HepG2 (cell line): ENCODE measurements around the gene LSM2. TPM values are rescaled to one million over a fixed set of nuclear protein-coding genes. Genes with fewer than 3 reads are reported as not detected.

Experiments
- ATAC-seq: fragments of 200-7000 bp; cut with Tn5 transposase; 3 replicates; pipeline ENCODE4 v1.9.1; 2020; ENCODE audit warnings: mild to moderate bottlenecking, moderate library complexity
- BruUV-seq: library from RNA; stranded (reverse); fragments of 400-500 nt; replicated peaks from 2 replicates; lab custom pipeline; 2021; lab: Mats Ljungman, UMichigan
- CTCF ChIA-PET: fragments of 300-600 bp; formaldehyde crosslinking; extraction: SDS; loops from one replicate; lab custom pipeline; 2021; ENCODE audit warnings: low total read pairs, inconsistent platforms, low intra/inter-chr PET ratio; lab: Yijun Ruan, JAX
- POLR2A ChIA-PET: fragments of 350-600 bp; sonication (Branson Sonifier 250); formaldehyde crosslinking; loops from one replicate; lab custom pipeline; 2020; ENCODE audit warnings: antibody characterized with exemption, inconsistent platforms; lab: Yijun Ruan, JAX
- DNase-seq: peaks from one replicate; pipeline ENCODE4 v3.0.0-alpha.2; 2015; ENCODE audit warnings: low spot score
- FAIRE-seq: peaks from 3 replicates; lab custom pipeline; 2011; peaks lifted over from hg19 to GRCh38; lab: Jason Lieb, UNC
- H2AFZ ChIP-seq: one replicate; pipeline ENCODE4 v1.6.1; 2011; ENCODE audit warnings: low read length, inconsistent platforms
- H3K27ac ChIP-seq: fragments of 300-600 bp; 3 replicates; pipeline ENCODE4 v1.8.0; 2011; ENCODE audit warnings: mixed run types, mild to moderate bottlenecking, mixed read lengths, low read length, inconsistent platforms; ENCODE audit not compliant: insufficient read depth; ENCODE audit errors: extremely low read length
- H3K27me3 ChIP-seq, 2 experiments: fragments of 200-600 bp in 1 of 2; 2 replicates in 1 of 2; 3 replicates in 1 of 2; pipeline versions ENCODE4 v1.6.0 to v1.8.0; 2011; ENCODE audit warnings: low read length in 2 of 2, mild to moderate bottlenecking in 2 of 2, moderate library complexity in 2 of 2, inconsistent platforms in 1 of 2; ENCODE audit not compliant: insufficient read depth in 2 of 2, control insufficient read depth in 1 of 2
- H3K36me3 ChIP-seq, 2 experiments: fragments of 200-600 bp in 1 of 2; replicated peaks in 1 of 2; 2 replicates in 1 of 2; 3 replicates in 1 of 2; pipeline versions ENCODE4 v1.5.1 to v1.8.0; 2011; ENCODE audit warnings: low read length in 2 of 2, inconsistent platforms in 1 of 2; ENCODE audit not compliant: insufficient read depth in 2 of 2, control insufficient read depth in 1 of 2
- H3K4me1 ChIP-seq: 2 replicates; pipeline ENCODE4 v1.5.1; 2012; ENCODE audit warnings: low read length, inconsistent platforms; ENCODE audit not compliant: insufficient read depth
- H3K4me2 ChIP-seq: 2 replicates; pipeline ENCODE4 v1.6.0; 2011; ENCODE audit warnings: low read depth, low read length, inconsistent platforms
- H3K4me3 ChIP-seq, 3 experiments: fragments of 200-600 bp in 1 of 3; sonication (generic), shearing (Covaris generic) in 1 of 3; replicated peaks in 1 of 3; 2 replicates each; pipeline ENCODE4 v1.5.1; 2011 to 2016; ENCODE audit warnings: low read length in 3 of 3, inconsistent platforms in 2 of 3, low read depth in 2 of 3, mild to moderate bottlenecking in 2 of 3, control low read depth in 1 of 3, mixed read lengths in 1 of 3; ENCODE audit not compliant: insufficient read depth in 1 of 3
- H3K79me2 ChIP-seq: one replicate; pipeline ENCODE4 v1.6.1; 2011; ENCODE audit warnings: low read length, inconsistent platforms; ENCODE audit not compliant: insufficient read depth
- H3K9ac ChIP-seq: 2 replicates; pipeline ENCODE4 v1.6.0; 2011; ENCODE audit warnings: mild to moderate bottlenecking, low read depth, low read length, inconsistent platforms; ENCODE audit not compliant: insufficient read depth
- H3K9me3 ChIP-seq: 2 replicates; pipeline ENCODE4 v1.5.1; 2012; ENCODE audit warnings: mild to moderate bottlenecking, low read length
- H4K20me1 ChIP-seq: 2 replicates; pipeline ENCODE4 v1.6.0; 2011; ENCODE audit warnings: inconsistent platforms, mild to moderate bottlenecking, low read length, moderate library complexity; ENCODE audit not compliant: insufficient read depth
- ARNT ChIP-seq: fragments of 450-650 bp; IDR thresholded peaks from 2 replicates; pipeline ENCODE4 v1.6.1; 2017
- ELF3 ChIP-seq: IDR thresholded peaks from 2 replicates; pipeline ENCODE4 v1.6.1; 2016; ENCODE audit warnings: missing genetic modification reagents, missing compliant biosample characterization
- FOXO1 ChIP-seq: sonication (generic); formaldehyde crosslinking; IDR thresholded peaks from 2 replicates; pipeline ENCODE4 v1.4.0; 2020; ENCODE audit warnings: missing genetic modification reagents
- FOXP1 ChIP-seq, 2 experiments: fragments of 450-650 bp in 1 of 2; IDR thresholded peaks; 2 replicates each; pipeline ENCODE4 v1.6.1; 2017 to 2018; ENCODE audit warnings: antibody characterized with exemption in 1 of 2
- MAFG ChIP-seq: sonication (generic); formaldehyde crosslinking; IDR thresholded peaks from 2 replicates; pipeline ENCODE4 v1.5.1; 2020; ENCODE audit warnings: mild to moderate bottlenecking, missing genetic modification reagents
- MAZ ChIP-seq, 2 experiments: sonication (generic) in 1 of 2; formaldehyde crosslinking in 1 of 2; IDR thresholded peaks; 2 replicates each; pipeline versions ENCODE4 v1.5.0 to v1.6.1; 2012 to 2020; ENCODE audit warnings: low read depth in 2 of 2, mild to moderate bottlenecking in 2 of 2, borderline replicate concordance in 1 of 2, improper control_type of control experiment in 1 of 2, low read length in 1 of 2, missing genetic modification reagents in 1 of 2, moderate library complexity in 1 of 2
- MIER2 ChIP-seq: IDR thresholded peaks from 2 replicates; pipeline ENCODE4 v1.6.1; 2016; ENCODE audit warnings: missing biosample characterization, missing genetic modification reagents
- NFYB ChIP-seq: sonication (generic); formaldehyde crosslinking; IDR thresholded peaks from 2 replicates; pipeline ENCODE4 v1.4.0; 2020; ENCODE audit warnings: missing genetic modification reagents
- RFX5 ChIP-seq: IDR thresholded peaks from 2 replicates; pipeline ENCODE4 v1.6.1; 2011; ENCODE audit warnings: low read depth, low read length, improper control_type of control experiment
- SNRNP70 ChIP-seq: fragments of 200-400 bp; formaldehyde crosslinking; IDR thresholded peaks from 2 replicates; pipeline ENCODE4 v1.6.1; 2017; ENCODE audit warnings: mild to moderate bottlenecking, low read depth, low read length, moderate library complexity
- SSRP1 ChIP-seq: IDR thresholded peaks from 2 replicates; pipeline ENCODE4 v1.6.1; 2016; ENCODE audit warnings: control low read depth
- STAT6 ChIP-seq: sonication (generic); formaldehyde crosslinking; IDR thresholded peaks from 2 replicates; pipeline ENCODE4 v1.4.0; 2020; ENCODE audit warnings: missing genetic modification reagents, mild to moderate bottlenecking, borderline replicate concordance
- ZBTB10 ChIP-seq: sonication (generic); formaldehyde crosslinking; IDR thresholded peaks from 2 replicates; pipeline ENCODE4 v1.4.0; 2020; ENCODE audit warnings: missing genetic modification reagents, borderline replicate concordance
- ZBTB8A ChIP-seq: sonication (generic); formaldehyde crosslinking; IDR thresholded peaks from 2 replicates; pipeline ENCODE4 v1.4.0; 2020; ENCODE audit warnings: mild to moderate bottlenecking, low read depth, missing genetic modification reagents, borderline replicate concordance
- ZNF784 ChIP-seq: sonication (generic); formaldehyde crosslinking; IDR thresholded peaks from 2 replicates; pipeline ENCODE4 v1.5.1; 2020; ENCODE audit warnings: missing genetic modification reagents, mild to moderate bottlenecking, borderline replicate concordance
- ZNF788 ChIP-seq: sonication (generic); formaldehyde crosslinking; IDR thresholded peaks from 2 replicates; pipeline ENCODE4 v1.5.0; 2020; ENCODE audit warnings: mild to moderate bottlenecking, missing genetic modification reagents, borderline replicate concordance
- WGBS: methylation state at CpG from one replicate; pipeline ENCODE4 v1.1.6; 2017; ENCODE audit warnings: low lambda C conversion rate; 5-methylcytosine and 5-hydroxymethylcytosine counted together
- in situ Hi-C: cut with HindIII; loops from 2 replicates; pipeline ENCODE4 v1.10.0; 2017; ENCODE audit warnings: low pct_unique_long_range_greater_than_20kb; ENCODE audit not compliant: extremely low pct_ligation_motif_present
- intact Hi-C: fragments of 100-400 bp; cut with micrococcal nuclease; formaldehyde crosslinking; loops from one replicate; pipeline ENCODE4 v1.10.0; 2022; ENCODE audit not compliant: unreplicated experiment
- polyA plus RNA-seq, 8 experiments: library from polyadenylated mRNA; depleted of rRNA in 3 of 8; stranded (reverse) in 7 of 8; unstranded in 1 of 8; fragments of >200 nt; fragmentation: Illumina TruSeq in 4 of 8; extraction: Trizol in 4 of 8; gene quantifications; 2 replicates each; pipeline versions ENCODE4 v1.2.1 to v1.2.3, GENCODE V29; 2011 to 2016; ENCODE audit warnings: low read depth in 4 of 8, missing spikeins in 1 of 8, mixed read lengths in 1 of 8; ENCODE audit not compliant: insufficient read depth in 1 of 8
- total RNA-seq, 5 experiments: library from RNA; depleted of rRNA; stranded (reverse); fragments of >200 nt; fragmentation: Illumina TruSeq; extraction: Trizol; gene quantifications; 2 replicates each; pipeline ENCODE4 v1.2.3, GENCODE V29; 2016; ENCODE audit warnings: low read depth in 1 of 5

Gene LSM2
- total and polyA plus RNA-seq, 2 of the 13 experiments (the other 11 are each of a cell fraction or from before 2014, with no cell fraction given), result 69.4 to 90.5 TPM

- Histone ChIP-seq H2AFZ (no peak overlapping the region), H3K9ac (peak overlapping the region; percentile 66), H3K79me2 (no peaks in the 10 kb centered on the region), H3K27me3 (no peaks in the 10 kb centered on the region), H3K36me3 (peaks cover 0 to 1% of the 10 kb centered on the region in 2 experiments; a peak in 1 of 5 replicates), H3K9me3 (no peaks in the 10 kb centered on the region), H3K4me1 (peaks cover 50% of the 10 kb centered on the region), H4K20me1 (no peaks in the 10 kb centered on the region), H3K27ac (no peak overlapping the region), H3K4me3 (peak overlapping the region; percentile 46 to 74 (median 56)), H3K4me2 (peak overlapping the region; percentile 90)
- CTCF ChIA-PET, result interaction anchor here (0.9 kb wide), 1 partner anchor 36 kb away, joined by 4 read pairs; no protein-coding TSS in a partner anchor
- in situ Hi-C loops, result loop anchor here (5.0 kb wide), 2 partner anchors 34 to 84 kb away; partner anchors contain the start of gene LY6G5C
- intact Hi-C loops, result no loop called here
- WGBS, result 21% methylated on average over 42 of the region's 42 CpGs
- ATAC-seq, result peak; percentile 95
- DNase-seq, result peak; percentile 67
- POLR2A ChIA-PET, result interaction anchor here (0.7 to 2.3 kb wide), 37 partner anchors 9 to 155 kb away, joined by 3 to 172 read pairs (median 5); partner anchors contain the start of genes ABHD16A, APOM, BAG6 and C6orf47
- no TSS peak for BruUV-seq
- FAIRE-seq, result peak; percentile 84
- no peak for TF ChIP-seq STAT6 (CRISPR knock-in tag)
- peak; percentile 54; the same call in 1 of the 2 replicates for TF ChIP-seq ELF3
- no peak for TF ChIP-seq ZNF788 (CRISPR knock-in tag)
- TF ChIP-seq RFX5, result no peak
- no peak for TF ChIP-seq SNRNP70
- no peak for TF ChIP-seq FOXO1 (CRISPR knock-in tag)
- TF ChIP-seq NFYB (CRISPR knock-in tag), result peak; percentile 71
- TF ChIP-seq MAFG (CRISPR knock-in tag), result no peak
- TF ChIP-seq FOXP1 (IDR thresholded peaks at IDR 0.05), result no peak
- no peak for TF ChIP-seq FOXP1 (CRISPR knock-in tag; IDR thresholded peaks at IDR 0.05)
- no peak for TF ChIP-seq MAZ (IDR thresholded peaks at IDR 0.05; ENCODE audit: borderline replicate concordance, low read depth, low read length)
- TF ChIP-seq MAZ (CRISPR knock-in tag; IDR thresholded peaks at IDR 0.05; ENCODE audit: low read depth), result no peak
- TF ChIP-seq ARNT, result no peak
- no peak for TF ChIP-seq ZBTB10 (CRISPR knock-in tag)
- no peak for TF ChIP-seq ZBTB8A (CRISPR knock-in tag)
- TF ChIP-seq SSRP1 (CRISPR knock-in tag), result no peak
- TF ChIP-seq ZNF784 (CRISPR knock-in tag), result peak; percentile 74; the same call in 1 of the 2 replicates
- TF ChIP-seq MIER2 (CRISPR knock-in tag), result no peak
Observed at GRCh38 chr6:31765910-31766794, 40.6 kb downstream of the LSM2 start.
